PC-9 (cell line): ENCODE data around the gene HDAC11. TPM values are rescaled to one million over a fixed set of nuclear protein-coding genes. Genes with fewer than 3 reads are reported as not detected.

Source experiments
- BruUV-seq: library from RNA; stranded (reverse); fragments of 400-500 nt; replicated peaks from 2 replicates; lab custom pipeline; 2021; lab: Mats Ljungman, UMichigan
- CTCF ChIA-PET: fragments of 300-600 bp; sonication (Branson Sonifier 250); formaldehyde crosslinking; loops from one replicate; lab custom pipeline; 2022; ENCODE audit warnings: antibody characterized with exemption; lab: Charles Lee
- POLR2A ChIA-PET: fragments of 300-600 bp; sonication (Branson Sonifier 250); formaldehyde crosslinking; loops from one replicate; lab custom pipeline; 2022; ENCODE audit warnings: antibody characterized with exemption; ENCODE audit not compliant: unreplicated experiment; lab: Charles Lee
- DNase-seq, 2 experiments: peaks; one replicate each; pipeline versions ENCODE4 v3.0.0 to v3.0.0-alpha.2; 2015 to 2022; ENCODE audit warnings: mixed read lengths in 1 of 2
- H2AFZ ChIP-seq: fragments of 200-600 bp; sonication (generic); 2 replicates; pipeline ENCODE4 v1.8.1; 2017; ENCODE audit warnings: antibody characterized with exemption
- H3F3A ChIP-seq: fragments of 200-600 bp; sonication (generic); 2 replicates; pipeline ENCODE4 v1.8.1; 2017; ENCODE audit warnings: antibody characterized with exemption, mild to moderate bottlenecking, low read depth; ENCODE audit not compliant: insufficient read depth
- H3K27ac ChIP-seq: fragments of 200-600 bp; sonication (generic); 2 replicates; pipeline ENCODE4 v1.6.1; 2016; ENCODE audit warnings: mixed run types
- H3K27me3 ChIP-seq: fragments of 200-600 bp; sonication (generic); 2 replicates; pipeline ENCODE4 v1.6.1; 2016; ENCODE audit warnings: low read depth, mixed run types; ENCODE audit not compliant: insufficient read depth
- H3K36me3 ChIP-seq: fragments of 200-600 bp; sonication (generic); 2 replicates; pipeline ENCODE4 v1.6.1; 2016; ENCODE audit warnings: low read depth, mixed run types
- H3K4me1 ChIP-seq: fragments of 200-600 bp; sonication (generic); replicated peaks from 2 replicates; pipeline ENCODE4 v1.6.1; 2016; ENCODE audit warnings: mixed run types; ENCODE audit not compliant: insufficient read depth
- H3K4me2 ChIP-seq: fragments of 200-600 bp; sonication (generic); 2 replicates; pipeline ENCODE4 v1.6.1; 2017; ENCODE audit warnings: mixed run types
- H3K4me3 ChIP-seq: fragments of 200-600 bp; sonication (generic); 2 replicates; pipeline ENCODE4 v1.6.1; 2016; ENCODE audit warnings: mixed run types
- H3K79me2 ChIP-seq: fragments of 200-600 bp; sonication (generic); 2 replicates; pipeline ENCODE4 v1.6.1; 2017; ENCODE audit warnings: low read depth, mixed run types
- H3K9me2 ChIP-seq: fragments of 200-600 bp; sonication (generic); 2 replicates; pipeline ENCODE4 v1.8.1; 2017; ENCODE audit warnings: mild to moderate bottlenecking; ENCODE audit not compliant: insufficient read depth
- H3K9me3 ChIP-seq: fragments of 200-600 bp; sonication (generic); 2 replicates; pipeline ENCODE4 v1.8.1; 2016; ENCODE audit warnings: low read depth; ENCODE audit not compliant: insufficient read depth
- H4K20me1 ChIP-seq: fragments of 200-600 bp; sonication (generic); 2 replicates; pipeline ENCODE4 v1.8.1; 2017; ENCODE audit not compliant: insufficient read depth
- CTCF ChIP-seq: fragments of 200-600 bp; sonication (generic); conservative IDR thresholded peaks from 2 replicates; pipeline ENCODE4 v1.6.1; 2017; ENCODE audit warnings: mixed run types, antibody characterized with exemption, mild to moderate bottlenecking, moderate library complexity
- EZH2 ChIP-seq: fragments of 200-600 bp; sonication (generic); IDR thresholded peaks from 2 replicates; pipeline ENCODE4 v1.8.0; 2017; ENCODE audit warnings: antibody characterized with exemption, low read depth
- intact Hi-C: fragments of 100-400 bp; cut with micrococcal nuclease; formaldehyde crosslinking; loops from one replicate; pipeline ENCODE4 v1.10.0; 2022; ENCODE audit not compliant: unreplicated experiment
- total RNA-seq: library from RNA; stranded (reverse); gene quantifications from 2 replicates; pipeline ENCODE4 v1.2.3, GENCODE V29; 2021

Gene HDAC11
- total RNA-seq, 1 experiment from 2014 or later, result 18.4 TPM

- DNase-seq, result no peak
- no TSS peak for BruUV-seq
- Histone ChIP-seq H2AFZ (no peak overlapping the region), H3K27ac (no peak overlapping the region), H3K9me3 (no peaks in the 10 kb centered on the region), H3K4me3 (no peak overlapping the region), H3K36me3 (no peaks in the 10 kb centered on the region), H3K9me2 (no peaks in the 10 kb centered on the region), H3F3A (peaks cover 7% of the 10 kb centered on the region; the same call in 1 of the 2 replicates), H3K27me3 (no peaks in the 10 kb centered on the region), H4K20me1 (no peaks in the 10 kb centered on the region), H3K4me2 (no peak overlapping the region), H3K4me1 (peaks cover 1% of the 10 kb centered on the region), H3K79me2 (no peaks in the 10 kb centered on the region)
- CTCF ChIA-PET, result no interaction called here
- no peak for TF ChIP-seq EZH2
- TF ChIP-seq CTCF, result no peak
- intact Hi-C loops, result loop anchor here (10.0 kb wide), 2 partner anchors 243 to 463 kb away; no protein-coding TSS in a partner anchor
- POLR2A ChIA-PET, result no interaction called here
Measured at GRCh38 chr3:13457593-13457992, 22.5 kb upstream of the HDAC11 start.

GRCh38 chr3:13459605-13460340 is 20.3 kb upstream of the HDAC11 start:
- Histone ChIP-seq H3K79me2 (no peaks in the 10 kb centered on the region), H3K9me2 (no peaks in the 10 kb centered on the region), H2AFZ (no peak overlapping the region), H3K9me3 (no peaks in the 10 kb centered on the region), H3F3A (peaks cover 6% of the 10 kb centered on the region; the same call in 1 of the 2 replicates), H3K4me3 (no peak overlapping the region), H3K27me3 (no peaks in the 10 kb centered on the region), H3K27ac (no peak overlapping the region), H3K4me1 (no peaks in the 10 kb centered on the region), H4K20me1 (no peaks in the 10 kb centered on the region), H3K4me2 (no peak overlapping the region), H3K36me3 (no peaks in the 10 kb centered on the region)
- intact Hi-C loops, result loop anchor here (10.0 kb wide), 2 partner anchors 245 to 465 kb away; no protein-coding TSS in a partner anchor
- TF ChIP-seq EZH2 (no peak), CTCF (no peak)
- DNase-seq, result no peak
- CTCF ChIA-PET, result no interaction called here
- POLR2A ChIA-PET, result no interaction called here
- BruUV-seq, result no TSS peak

GRCh38 chr3:13460341-13460736 is 19.8 kb upstream of the HDAC11 start:
- ChIA-PET POLR2A (no interaction called here), CTCF (no interaction called here)
- Histone ChIP-seq H3K27me3 (no peaks in the 10 kb centered on the region; the same call in 1 of the 2 replicates), H3K4me3 (no peak overlapping the region), H4K20me1 (no peaks in the 10 kb centered on the region), H3K9me2 (no peaks in the 10 kb centered on the region), H2AFZ (no peak overlapping the region), H3K4me1 (no peaks in the 10 kb centered on the region), H3K4me2 (no peak overlapping the region), H3K36me3 (no peaks in the 10 kb centered on the region), H3K9me3 (no peaks in the 10 kb centered on the region), H3F3A (peaks cover 4% of the 10 kb centered on the region; the same call in 1 of the 2 replicates), H3K79me2 (no peaks in the 10 kb centered on the region), H3K27ac (no peak overlapping the region)
- TF ChIP-seq CTCF (no peak), EZH2 (no peak)
- no TSS peak for BruUV-seq
- intact Hi-C loops, result no loop called here
- no peak for DNase-seq
